HUES48 (cell line): Measurements from ENCODE around the gene SFR1.

Experiments
- H3K27ac ChIP-seq: one replicate; pipeline ENCODE4 v1.7.0; 2013; ENCODE audit warnings: low read depth, low read length, inconsistent platforms
- H3K27me3 ChIP-seq: 2 replicates; pipeline ENCODE4 v1.6.1; 2013; ENCODE audit warnings: mild to moderate bottlenecking, low read length; ENCODE audit not compliant: control insufficient read depth, insufficient read depth
- H3K36me3 ChIP-seq: 2 replicates; pipeline ENCODE4 v1.6.1; 2013; ENCODE audit warnings: low read length; ENCODE audit not compliant: control insufficient read depth, insufficient read depth
- H3K4me1 ChIP-seq: 2 replicates; pipeline ENCODE4 v1.6.1; 2013; ENCODE audit warnings: mild to moderate bottlenecking, low read length; ENCODE audit not compliant: control insufficient read depth, insufficient read depth
- H3K4me3 ChIP-seq: 2 replicates; pipeline ENCODE4 v1.5.1; 2013; ENCODE audit warnings: mild to moderate bottlenecking, low read depth, low read length
- H3K9ac ChIP-seq: 2 replicates; pipeline ENCODE4 v1.6.1; 2013; ENCODE audit warnings: mild to moderate bottlenecking, low read depth, low read length, moderate library complexity
- H3K9me3 ChIP-seq: 2 replicates; pipeline ENCODE4 v1.6.1; 2013; ENCODE audit warnings: low read length; ENCODE audit not compliant: control insufficient read depth, insufficient read depth

SFR1 gene

GRCh38 chr10:104127411-104127810 is 5.4 kb downstream of the SFR1 start:
- Histone ChIP-seq H3K36me3 (no peaks in the 10 kb centered on the region), H3K9ac (no peak overlapping the region), H3K9me3 (no peaks in the 10 kb centered on the region), H3K4me1 (no peaks in the 10 kb centered on the region; the same call in 1 of the 2 replicates), H3K27me3 (no peaks in the 10 kb centered on the region), H3K4me3 (no peak overlapping the region), H3K27ac (peak overlapping the region; percentile 16)

- H3K9ac ChIP-seq: no peak overlapping the region
- H3K9me3 ChIP-seq: no peaks in the 10 kb centered on the region
- no peaks in the 10 kb centered on the region; the same call in 1 of the 2 replicates for H3K4me1 ChIP-seq
- H3K36me3 ChIP-seq: no peaks in the 10 kb centered on the region
- no peak overlapping the region for H3K4me3 ChIP-seq
- no peak overlapping the region for H3K27ac ChIP-seq
- no peaks in the 10 kb centered on the region for H3K27me3 ChIP-seq
Measured at GRCh38 chr10:104128214-104128613, 6.2 kb downstream of the SFR1 start.

- no peaks in the 10 kb centered on the region for H3K9me3 ChIP-seq
- H3K4me3 ChIP-seq: no peak overlapping the region
- H3K9ac ChIP-seq: no peak overlapping the region
- H3K4me1 ChIP-seq: no peaks in the 10 kb centered on the region; the same call in 1 of the 2 replicates
- H3K27me3 ChIP-seq: no peaks in the 10 kb centered on the region
- no peaks in the 10 kb centered on the region for H3K36me3 ChIP-seq
- no peak overlapping the region for H3K27ac ChIP-seq
Measured at GRCh38 chr10:104130041-104130440, 8.1 kb downstream of the SFR1 start.

GRCh38 chr10:104138131-104138530 is 16.2 kb downstream of the SFR1 start:
- no peak overlapping the region for H3K9ac ChIP-seq
- H3K9me3 ChIP-seq: no peaks in the 10 kb centered on the region
- no peak overlapping the region for H3K4me3 ChIP-seq
- H3K4me1 ChIP-seq: peaks cover 11% of the 10 kb centered on the region
- no peak overlapping the region for H3K27ac ChIP-seq
- H3K36me3 ChIP-seq: no peaks in the 10 kb centered on the region
- no peaks in the 10 kb centered on the region for H3K27me3 ChIP-seq

- H3K9me3 ChIP-seq: no peaks in the 10 kb centered on the region
- no peaks in the 10 kb centered on the region for H3K36me3 ChIP-seq
- no peak overlapping the region for H3K4me3 ChIP-seq
- no peak overlapping the region for H3K27ac ChIP-seq
- H3K9ac ChIP-seq: no peak overlapping the region
- H3K27me3 ChIP-seq: no peaks in the 10 kb centered on the region
- peaks cover 11% of the 10 kb centered on the region for H3K4me1 ChIP-seq
Measured at GRCh38 chr10:104139221-104139620, 17.2 kb downstream of the SFR1 start.

GRCh38 chr10:104142081-104142480 is 20.1 kb downstream of the SFR1 start:
- H3K27ac ChIP-seq: peak overlapping the region; percentile 51
- peak overlapping the region; percentile 12; the same call in 1 of the 2 replicates for H3K4me3 ChIP-seq
- H3K27me3 ChIP-seq: no peaks in the 10 kb centered on the region
- no peaks in the 10 kb centered on the region for H3K36me3 ChIP-seq
- no peak overlapping the region for H3K9ac ChIP-seq
- peaks cover 16% of the 10 kb centered on the region for H3K4me1 ChIP-seq
- no peaks in the 10 kb centered on the region for H3K9me3 ChIP-seq

GRCh38 chr10:104143829-104144228 is 21.9 kb downstream of the SFR1 start:
- Histone ChIP-seq H3K36me3 (no peaks in the 10 kb centered on the region), H3K27ac (no peak overlapping the region), H3K9ac (no peak overlapping the region), H3K4me3 (no peak overlapping the region), H3K27me3 (no peaks in the 10 kb centered on the region), H3K9me3 (no peaks in the 10 kb centered on the region), H3K4me1 (peaks cover 16% of the 10 kb centered on the region)

GRCh38 chr10:104144931-104145330 is 23.0 kb downstream of the SFR1 start:
- H3K4me1 ChIP-seq: peaks cover 16% of the 10 kb centered on the region
- no peaks in the 10 kb centered on the region for H3K36me3 ChIP-seq
- no peak overlapping the region for H3K4me3 ChIP-seq
- H3K27ac ChIP-seq: no peak overlapping the region
- no peak overlapping the region for H3K9ac ChIP-seq
- no peaks in the 10 kb centered on the region for H3K27me3 ChIP-seq
- no peaks in the 10 kb centered on the region for H3K9me3 ChIP-seq

GRCh38 chr10:104146882-104147281 is 24.9 kb downstream of the SFR1 start:
- Histone ChIP-seq H3K4me3 (no peak overlapping the region), H3K9ac (no peak overlapping the region), H3K9me3 (peaks cover 3% of the 10 kb centered on the region), H3K4me1 (peaks cover 12% of the 10 kb centered on the region), H3K27me3 (no peaks in the 10 kb centered on the region), H3K27ac (peak overlapping the region; percentile 59), H3K36me3 (no peaks in the 10 kb centered on the region)

- peak overlapping the region; percentile 31 for H3K27ac ChIP-seq
- no peaks in the 10 kb centered on the region for H3K27me3 ChIP-seq
- H3K9me3 ChIP-seq: peaks cover 10% of the 10 kb centered on the region
- 0 out of 2 replicates have a peak, but pooled peaks cover 5% of the 10 kb centered on the region for H3K4me1 ChIP-seq
- no peak overlapping the region for H3K9ac ChIP-seq
- no peaks in the 10 kb centered on the region for H3K36me3 ChIP-seq
- no peak overlapping the region for H3K4me3 ChIP-seq
Measured at GRCh38 chr10:104150139-104150538, 28.2 kb downstream of the SFR1 start.

GRCh38 chr10:104151737-104152136 is 29.8 kb downstream of the SFR1 start:
- no peak overlapping the region for H3K9ac ChIP-seq
- H3K4me1 ChIP-seq: peaks cover 14% of the 10 kb centered on the region; the same call in 1 of the 2 replicates
- no peaks in the 10 kb centered on the region for H3K27me3 ChIP-seq
- H3K36me3 ChIP-seq: no peaks in the 10 kb centered on the region
- peaks cover 10% of the 10 kb centered on the region for H3K9me3 ChIP-seq
- no peak overlapping the region for H3K27ac ChIP-seq
- no peak overlapping the region for H3K4me3 ChIP-seq

- H3K9ac ChIP-seq: no peak overlapping the region
- H3K36me3 ChIP-seq: no peaks in the 10 kb centered on the region
- H3K27me3 ChIP-seq: no peaks in the 10 kb centered on the region
- H3K27ac ChIP-seq: peak overlapping the region; percentile 26
- peaks cover 10% of the 10 kb centered on the region for H3K9me3 ChIP-seq
- H3K4me1 ChIP-seq: peaks cover 19% of the 10 kb centered on the region; the same call in 1 of the 2 replicates
- no peak overlapping the region for H3K4me3 ChIP-seq
Measured at GRCh38 chr10:104155591-104155990, 33.6 kb downstream of the SFR1 start.
